Prostate gland (tissue), 2 donors: ENCODE results near the gene SLC16A10. TPM values are rescaled to one million over a fixed set of nuclear protein-coding genes. Genes with fewer than 3 reads are reported as not detected.
"Not testable (repeated sequence)": the region's sequence is repeated elsewhere in the genome, so short reads cannot be mapped to it uniquely, and the experiment has no call there.

Source experiments
- DNase-seq: peaks from one replicate; pipeline ENCODE4 v3.0.0-alpha.2; 2019; ENCODE audit warnings: low spot score
- H3K27ac ChIP-seq, 2 donors: fragments of 200-600 bp; sonication (generic); 2 replicates each; pipeline ENCODE4 v1.5.1; 2017 to 2019
- H3K27me3 ChIP-seq: fragments of 200-600 bp; sonication (generic); replicated peaks from 2 replicates; pipeline ENCODE4 v1.5.1; 2019; ENCODE audit not compliant: insufficient read depth
- H3K36me3 ChIP-seq, 2 donors: fragments of 200-600 bp; sonication (generic); 1 replicate in 1 of 2; 2 replicates in 1 of 2; pipeline versions ENCODE4 v1.5.1 to v1.8.1; 2017 to 2019
- H3K4me1 ChIP-seq: fragments of 200-600 bp; sonication (generic); replicated peaks from 2 replicates; pipeline ENCODE4 v1.5.1; 2019
- H3K4me3 ChIP-seq, 2 donors: fragments of 200-600 bp; sonication (generic); 2 replicates each; pipeline ENCODE4 v1.5.1; 2017 to 2019
- H3K9me3 ChIP-seq: fragments of 200-600 bp; sonication (generic); 2 replicates; pipeline ENCODE4 v1.5.1; 2017
- POLR2A ChIP-seq: fragments of 450-650 bp; IDR thresholded peaks from one replicate; pipeline ENCODE4 v1.6.1; 2016; ENCODE audit warnings: antibody characterized with exemption, mild to moderate bottlenecking
- POLR2AphosphoS5 ChIP-seq: sonication (generic); formaldehyde crosslinking; IDR thresholded peaks from one replicate; pipeline ENCODE4 v1.6.1; 2017; ENCODE audit warnings: antibody characterized with exemption
- WGBS: methylation state at CpG from one replicate; pipeline ENCODE4 v1.1.5; 2018; 5-methylcytosine and 5-hydroxymethylcytosine counted together
- intact Hi-C: fragments of 100-400 bp; cut with DNase I; formaldehyde crosslinking; loops from one replicate; pipeline ENCODE4 v1.14.2; 2022
- total RNA-seq, 2 donors: library from RNA; depleted of rRNA; stranded (reverse); fragments of >200 nt; gene quantifications; one replicate each; pipeline ENCODE4 v1.1.0, GENCODE V29; 2016
- TF ChIP-seq, protein P1 (sequence below), 4 experiments: fragments of 200-600 bp in 2 of 4; fragments of 450-650 bp in 2 of 4; sonication (generic) in 2 of 4; IDR thresholded peaks; 1 replicate in 3 of 4; 2 replicates in 1 of 4; pipeline ENCODE4 v1.5.1; 2016 to 2019; ENCODE audit warnings: antibody characterized with exemption in 4 of 4, mild to moderate bottlenecking in 2 of 4, moderate library complexity in 2 of 4

The SLC16A10 gene
- total RNA-seq, 2 donors from 2014 or later: 11.5 to 12.5 TPM

DNA sequence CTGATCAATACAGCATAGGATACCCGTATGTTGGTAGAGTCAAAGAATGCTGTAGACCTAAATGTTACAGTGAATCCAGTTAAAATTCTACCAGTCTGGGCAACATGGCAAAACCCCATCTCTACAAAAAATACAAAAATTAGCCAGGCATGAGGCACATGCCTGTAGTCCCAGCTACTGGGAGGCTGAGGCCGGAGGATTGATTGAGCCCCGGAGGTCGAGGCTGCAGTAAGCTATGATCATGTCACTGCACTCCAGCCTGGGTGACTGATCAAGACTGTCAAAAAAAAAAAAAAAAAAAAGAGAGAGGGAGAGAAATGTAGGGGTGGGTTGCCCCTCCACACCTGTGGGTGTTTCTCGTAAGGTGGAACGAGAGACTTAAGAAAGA, 167.5 kb downstream of the SLC16A10 start:
- no peak for DNase-seq
- 89% methylated on average over 6 of the region's 6 CpGs for WGBS
- intact Hi-C loops: loop anchor here (5.0 to 10.0 kb wide), 4 partner anchors 223 to 790 kb away; no protein-coding TSS in a partner anchor
- Histone ChIP-seq H3K4me1 (no peaks in the 10 kb centered on the region), H3K27me3 (no peaks in the 10 kb centered on the region), H3K9me3 (no peaks in the 10 kb centered on the region), H3K36me3 (no peaks in the 10 kb centered on the region), H3K4me3 (no peak overlapping the region), H3K27ac (no peak overlapping the region)
- TF ChIP-seq POLR2AphosphoS5: no peak
- TF ChIP-seq, protein P1, sequence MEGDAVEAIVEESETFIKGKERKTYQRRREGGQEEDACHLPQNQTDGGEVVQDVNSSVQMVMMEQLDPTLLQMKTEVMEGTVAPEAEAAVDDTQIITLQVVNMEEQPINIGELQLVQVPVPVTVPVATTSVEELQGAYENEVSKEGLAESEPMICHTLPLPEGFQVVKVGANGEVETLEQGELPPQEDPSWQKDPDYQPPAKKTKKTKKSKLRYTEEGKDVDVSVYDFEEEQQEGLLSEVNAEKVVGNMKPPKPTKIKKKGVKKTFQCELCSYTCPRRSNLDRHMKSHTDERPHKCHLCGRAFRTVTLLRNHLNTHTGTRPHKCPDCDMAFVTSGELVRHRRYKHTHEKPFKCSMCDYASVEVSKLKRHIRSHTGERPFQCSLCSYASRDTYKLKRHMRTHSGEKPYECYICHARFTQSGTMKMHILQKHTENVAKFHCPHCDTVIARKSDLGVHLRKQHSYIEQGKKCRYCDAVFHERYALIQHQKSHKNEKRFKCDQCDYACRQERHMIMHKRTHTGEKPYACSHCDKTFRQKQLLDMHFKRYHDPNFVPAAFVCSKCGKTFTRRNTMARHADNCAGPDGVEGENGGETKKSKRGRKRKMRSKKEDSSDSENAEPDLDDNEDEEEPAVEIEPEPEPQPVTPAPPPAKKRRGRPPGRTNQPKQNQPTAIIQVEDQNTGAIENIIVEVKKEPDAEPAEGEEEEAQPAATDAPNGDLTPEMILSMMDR (IDR thresholded peaks at IDR 0.05): no peak
- no peak for TF ChIP-seq POLR2A

DNA sequence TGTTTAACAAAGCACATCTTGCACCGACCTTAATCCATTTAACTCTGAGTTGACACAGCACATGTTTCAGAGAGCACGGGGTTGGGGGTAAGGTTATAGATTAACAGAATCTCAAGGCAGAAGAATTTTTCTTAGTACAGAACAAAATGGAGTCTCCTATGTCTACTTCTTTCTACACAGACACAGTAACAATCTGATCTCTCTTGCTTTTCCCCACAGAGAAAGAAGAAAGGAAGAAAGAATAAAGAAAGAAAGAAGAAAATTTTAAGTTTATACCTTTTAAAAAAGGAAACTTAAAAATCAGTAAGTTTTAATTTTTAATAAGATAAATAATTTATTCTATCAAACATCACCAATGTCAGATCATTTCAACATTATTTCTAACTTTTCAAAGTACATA, 168.5 kb downstream of the SLC16A10 start:
- DNase-seq, H3K36me3 ChIP-seq: not testable (repeated sequence)
- intact Hi-C loops: loop anchor here (5.0 to 10.0 kb wide), 4 partner anchors 221 to 789 kb away; no protein-coding TSS in a partner anchor

DNA sequence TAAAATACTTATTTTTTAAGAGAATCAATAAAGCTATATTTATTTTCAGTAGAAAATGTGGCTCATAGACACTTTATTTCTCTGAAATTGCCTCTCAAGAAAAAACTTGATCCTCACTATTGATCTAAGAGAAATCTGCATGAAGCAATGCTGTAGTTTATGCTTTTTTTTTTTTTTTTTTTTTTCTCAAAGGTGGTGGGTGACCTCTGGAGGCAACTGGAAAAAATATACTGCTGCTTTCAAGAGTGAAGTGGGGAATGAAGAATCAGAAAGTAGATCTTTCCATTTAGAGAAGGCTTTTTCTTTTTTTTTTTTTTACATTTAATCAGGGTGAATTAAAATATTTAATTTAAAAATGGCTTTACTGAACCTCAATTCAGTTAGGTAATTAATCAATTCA, 169.3 kb downstream of the SLC16A10 start:
- Histone ChIP-seq H3K9me3 (no peaks in the 10 kb centered on the region), H3K27ac (no peak overlapping the region), H3K4me1 (peaks cover 5% of the 10 kb centered on the region), H3K27me3 (no peaks in the 10 kb centered on the region), H3K4me3 (no peak overlapping the region), H3K36me3 (no peaks in the 10 kb centered on the region)
- DNase-seq: no peak
- intact Hi-C loops: loop anchor here (5.0 to 10.0 kb wide), 4 partner anchors 221 to 788 kb away; no protein-coding TSS in a partner anchor
- TF ChIP-seq, protein P1 (IDR thresholded peaks at IDR 0.05): no peak
- TF ChIP-seq POLR2A: no peak
- no peak for TF ChIP-seq POLR2AphosphoS5

More for the DNA sequence above, 168.5 kb downstream of the SLC16A10 start:
- H3K4me3 ChIP-seq, H3K9me3 ChIP-seq, H3K27ac ChIP-seq, H3K27me3 ChIP-seq, H3K4me1 ChIP-seq: not testable (repeated sequence)
- WGBS: 52% methylated on average over 2 of the region's 2 CpGs

DNA sequence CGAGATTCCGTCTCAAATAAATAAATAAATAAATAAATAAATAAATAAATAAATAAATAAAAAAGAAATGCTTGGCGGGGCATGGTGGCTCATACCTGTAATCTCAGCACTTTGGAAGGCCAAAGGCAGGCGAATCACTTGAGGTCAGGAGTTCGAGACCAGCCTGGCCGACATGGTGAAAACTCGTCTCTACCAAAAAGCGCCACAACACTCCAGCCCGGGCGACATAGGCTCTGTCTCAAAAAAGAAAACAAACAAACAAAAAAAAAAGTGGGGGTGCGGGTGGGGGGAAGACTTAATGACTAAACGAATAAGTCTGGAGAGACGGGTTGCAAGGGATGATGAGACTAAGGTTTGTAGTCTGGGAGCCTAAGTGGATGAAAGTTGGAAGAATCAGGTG, 170.7 kb downstream of the SLC16A10 start:
- Histone ChIP-seq H3K36me3 (no peaks in the 10 kb centered on the region), H3K4me1 (peaks cover 5% of the 10 kb centered on the region), H3K27ac (no peak overlapping the region), H3K27me3 (no peaks in the 10 kb centered on the region), H3K9me3 (no peaks in the 10 kb centered on the region), H3K4me3 (no peak overlapping the region)
- no peak for DNase-seq
- 93% methylated on average over 13 of the region's 13 CpGs for WGBS
- TF ChIP-seq POLR2A: no peak
- no peak for TF ChIP-seq POLR2AphosphoS5
- TF ChIP-seq, protein P1 (IDR thresholded peaks at IDR 0.05): no peak
- intact Hi-C loops: loop anchor here (5.0 to 10.0 kb wide), 4 partner anchors 219 to 787 kb away; no protein-coding TSS in a partner anchor

DNA sequence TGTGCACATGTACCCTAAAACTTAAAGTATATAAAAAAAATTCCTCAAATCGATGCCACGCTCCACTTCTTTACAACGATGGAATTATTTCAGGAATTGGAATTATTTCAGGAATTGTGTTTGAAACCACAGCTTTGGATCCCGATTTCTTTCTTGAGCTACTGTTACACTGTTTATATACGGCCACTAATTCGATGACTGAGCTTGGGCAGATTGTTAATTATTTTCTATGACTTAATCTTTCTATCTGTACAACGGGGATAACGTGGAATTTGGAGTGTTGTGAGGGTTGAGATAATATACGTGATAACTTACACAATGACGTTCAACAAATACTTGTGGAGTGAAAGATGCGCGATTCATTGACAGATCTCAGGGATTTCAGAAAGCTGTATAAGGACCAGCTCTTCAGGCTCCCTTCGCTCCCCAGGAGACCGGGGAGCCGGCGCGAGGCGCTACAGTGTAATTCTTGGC, 171.3 kb downstream of the SLC16A10 start:
- peak overlapping the region; percentile 55 to 63 for H3K4me3 ChIP-seq
- 11% methylated on average over 18 of the region's 18 CpGs for WGBS
- no peaks in the 10 kb centered on the region for H3K9me3 ChIP-seq
- no peaks in the 10 kb centered on the region for H3K27me3 ChIP-seq
- TF ChIP-seq POLR2A (no peak), POLR2AphosphoS5 (no peak)
- TF ChIP-seq, protein P1 (IDR thresholded peaks at IDR 0.05): no peak
- no peaks in the 10 kb centered on the region for H3K36me3 ChIP-seq
- DNase-seq: no peak
- intact Hi-C loops: loop anchor here (5.0 to 10.0 kb wide), 4 partner anchors 219 to 786 kb away; no protein-coding TSS in a partner anchor
- H3K4me1 ChIP-seq: peaks cover 5% of the 10 kb centered on the region
- peak overlapping the region; percentile 68 to 79 for H3K27ac ChIP-seq
